ENCODE measurements around the gene HIF1AN. TPM values are rescaled to one million over a fixed set of nuclear protein-coding genes. Genes with fewer than 3 reads are reported as not detected.

Gene HIF1AN
- total and polyA plus RNA-seq, 2 of the 8 experiments (the other 6 are each of a cell fraction or from before 2014, with no cell fraction given), result 10.9 to 62.8 TPM

DNA sequence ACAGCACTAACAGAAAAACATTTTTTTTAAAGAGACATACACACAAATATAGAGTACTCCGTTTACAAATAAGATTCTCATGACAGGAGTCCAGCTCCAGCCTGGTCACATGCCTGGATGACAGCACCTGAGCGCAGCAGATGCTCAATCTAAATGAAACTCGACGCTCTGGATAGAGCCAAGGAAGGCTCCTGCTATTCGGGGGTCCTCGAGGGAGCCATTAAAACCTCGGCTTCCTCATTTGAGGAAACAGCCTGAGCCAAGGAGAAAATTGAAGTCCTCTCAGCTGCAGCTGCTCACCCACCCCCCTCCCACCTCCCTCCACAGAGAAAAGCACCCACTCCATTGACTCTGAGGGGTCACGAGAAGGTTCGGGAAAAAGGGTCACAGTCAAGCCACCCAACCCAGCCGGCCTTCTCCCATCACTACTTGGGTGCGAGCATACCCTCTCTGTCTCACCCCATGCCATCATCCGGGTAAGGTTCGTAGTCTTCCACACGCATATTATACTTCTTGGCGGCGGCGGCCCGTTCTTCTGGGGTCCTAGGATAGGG, 6.7 kb upstream of the HIF1AN start:
- Histone ChIP-seq H3K27ac (ENCODE audit: low read depth, low read length) (no peak overlapping the region), H2BK12ac (ENCODE audit: low read depth, low read length) (no peak overlapping the region), H3K23ac (ENCODE audit: insufficient read length) (no peak overlapping the region), H3K18ac (ENCODE audit: extremely low read depth, low read length) (no peak overlapping the region; the same call in 1 of the 2 replicates), H2BK5ac (ENCODE audit: low read depth, low read length) (no peak overlapping the region), H3K56ac (replicated peaks; ENCODE audit: insufficient read length, low read depth, low read length) (no peak overlapping the region), H3K36me3 (ENCODE audit: control insufficient read depth in 2 of 4, insufficient read depth in 4 of 4, low read length in 3 of 4) (peaks cover 7 to 27% (median 12%) of the 10 kb centered on the region in 4 experiments), H4K8ac (ENCODE audit: extremely low read depth, insufficient read depth, low read length) (peak overlapping the region; percentile 90), H3K4me2 (ENCODE audit: insufficient read depth in 1 of 2, low read depth in 2 of 2, low read length in 2 of 2) (peak overlapping the region; percentile 80 to 85), H3K23me2 (ENCODE audit: low read depth, low read length) (peaks cover 12% of the 10 kb centered on the region), H4K91ac (replicated peaks; ENCODE audit: insufficient read length, low read length) (peak overlapping the region; percentile 94), H3K14ac (ENCODE audit: insufficient read length) (no peak overlapping the region), H4K20me1 (replicated peaks in 1 of 2; ENCODE audit: control insufficient read depth in 1 of 2, insufficient read depth in 2 of 2, low read length in 2 of 2) (peaks cover 0 to 2% of the 10 kb centered on the region in 2 experiments), H3K4me1 (replicated peaks in 1 of 4; ENCODE audit: control insufficient read depth in 3 of 4, insufficient read depth in 4 of 4, low read length in 3 of 4) (peaks cover 0 to 5% (median 4%) of the 10 kb centered on the region in 4 experiments; a peak in 3 of 7 replicates), H3K9me3 (ENCODE audit: insufficient read depth in 2 of 2, low read depth in 1 of 2, low read length in 1 of 2) (no peaks in the 10 kb centered on the region), H2AK5ac (ENCODE audit: low read depth, low read length) (no peak overlapping the region), H2BK15ac (ENCODE audit: low read length) (no peak overlapping the region), H3K9ac (replicated peaks in 1 of 4; ENCODE audit: extremely low read depth in 1 of 4, low read depth in 3 of 4, low read length in 3 of 4) (peak overlapping the region; percentile 72 to 91 (median 76)), H3K4ac (replicated peaks; ENCODE audit: insufficient read length, low read depth, low read length) (no peak overlapping the region), H4K5ac (ENCODE audit: insufficient read length, low read depth, low read length) (peak overlapping the region; percentile 31), H2BK20ac (ENCODE audit: low read length) (no peak overlapping the region), H3K79me1 (ENCODE audit: low read depth, low read length) (peaks cover 2% of the 10 kb centered on the region; the same call in 1 of the 2 replicates), H2BK120ac (replicated peaks; ENCODE audit: low read depth, low read length) (no peak overlapping the region), H2AFZ (ENCODE audit: low read length) (peak overlapping the region; percentile 74), H3K27me3 (replicated peaks in 1 of 4; ENCODE audit: control insufficient read depth in 3 of 4, extremely low read depth in 1 of 4, insufficient read depth in 3 of 4, low read length in 3 of 4) (no peaks in the 10 kb centered on the region), H3K79me2 (ENCODE audit: control insufficient read depth in 1 of 2, insufficient read depth in 2 of 2, low read length in 2 of 2) (peaks cover 0 to 14% of the 10 kb centered on the region in 2 experiments; a peak in 3 of 4 replicates), H3K4me3 (ENCODE audit: extremely low read depth in 1 of 4, insufficient read depth in 2 of 4, low read depth in 3 of 4, low read length in 4 of 4) (peak overlapping the region; percentile 81 to 95 (median 90))
- DNase-seq (ENCODE audit: low read depth in 1 of 2, low spot score in 2 of 2) (no peak), FAIRE-seq (no peak)
- CTCF ChIA-PET (ENCODE audit: partially characterized antibody), result interaction anchor here (1.8 to 5.0 kb wide), 4 partner anchors 7 to 95 kb away, joined by 3 to 29 read pairs (median 16); partner anchors contain the start of gene HIF1AN
- 19% methylated on average over 17 of the region's 18 CpGs; no CpG with 5 or more reads in 1 of the 2 experiments for WGBS, 2 experiments (ENCODE audit: extremely low coverage in 1 of 2, insufficient coverage in 1 of 2, insufficient read length in 1 of 2, insufficient replicate concordance in 2 of 2, low coverage in 1 of 2, low lambda C conversion rate in 2 of 2, missing lambda C conversion rate in 1 of 2)
- POLR2A ChIA-PET (ENCODE audit: partially characterized antibody), result interaction anchor here (0.8 kb wide), 1 partner anchor 185 kb away, joined by 3 read pairs; no protein-coding TSS in a partner anchor
- TF ChIP-seq, protein P1, sequence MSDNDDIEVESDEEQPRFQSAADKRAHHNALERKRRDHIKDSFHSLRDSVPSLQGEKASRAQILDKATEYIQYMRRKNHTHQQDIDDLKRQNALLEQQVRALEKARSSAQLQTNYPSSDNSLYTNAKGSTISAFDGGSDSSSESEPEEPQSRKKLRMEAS (IDR thresholded peaks at IDR 0.05), result 0 out of 2 replicates have a peak, but pooled peaks have one; percentile 6
- TF ChIP-seq BACH1 (IDR thresholded peaks at IDR 0.05; ENCODE audit: low read length), result no peak

Data from H1 (cell line).